Nucleus accumbens (tissue), 56 donors: ENCODE data around the gene ZNF436.

Source experiments
- DNase-seq, 56 donors: peaks; one replicate each; lab custom pipeline; 2025; lab: John Stamatoyannopoulos, UW

The ZNF436 gene

DNA sequence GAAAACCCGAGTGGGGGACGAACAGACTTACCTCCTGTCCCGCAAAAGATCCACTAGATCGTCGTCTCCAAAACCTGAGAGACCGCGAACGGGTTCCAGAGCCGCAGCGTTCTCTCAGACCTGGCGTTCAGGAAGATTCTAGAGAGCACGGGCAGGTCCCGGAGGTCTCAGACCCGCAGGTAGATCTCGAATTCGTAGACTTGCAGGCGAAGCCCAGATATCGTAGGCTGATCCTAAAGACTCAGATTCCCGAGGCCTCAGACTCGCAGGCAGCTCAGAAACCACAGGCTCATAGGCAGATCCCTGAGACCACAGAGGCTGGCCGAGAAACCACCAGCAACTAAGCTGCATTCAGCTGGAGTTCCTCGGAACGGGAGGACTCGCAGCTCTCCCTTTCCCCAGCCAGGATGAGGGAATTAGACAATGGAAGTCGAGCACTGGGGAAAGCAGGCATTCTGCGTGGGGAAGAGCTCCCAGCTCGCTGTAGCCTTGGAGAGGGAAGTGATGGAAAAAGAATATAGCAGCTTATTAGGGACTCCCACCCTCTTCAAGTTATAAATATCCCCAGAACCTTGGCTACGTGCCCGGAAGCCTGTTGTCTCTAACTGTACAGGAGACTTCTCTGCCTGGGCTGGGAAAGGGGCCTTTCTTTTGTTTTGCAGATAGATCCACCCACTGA lies at the start of gene ZNF436:
ZNF436 (minus strand) TSS at position 502 of the 679 bp plus-strand sequence. CDS start 1,831 bp downstream, outside the sequence.
- DNase-seq: peak in 51 of 56 donors; percentile 25 to 90 (median 62)

- no peak for DNase-seq
Measured at GRCh38 chr1:23419180-23419579, 49.5 kb upstream of the ZNF436 start.

DNA sequence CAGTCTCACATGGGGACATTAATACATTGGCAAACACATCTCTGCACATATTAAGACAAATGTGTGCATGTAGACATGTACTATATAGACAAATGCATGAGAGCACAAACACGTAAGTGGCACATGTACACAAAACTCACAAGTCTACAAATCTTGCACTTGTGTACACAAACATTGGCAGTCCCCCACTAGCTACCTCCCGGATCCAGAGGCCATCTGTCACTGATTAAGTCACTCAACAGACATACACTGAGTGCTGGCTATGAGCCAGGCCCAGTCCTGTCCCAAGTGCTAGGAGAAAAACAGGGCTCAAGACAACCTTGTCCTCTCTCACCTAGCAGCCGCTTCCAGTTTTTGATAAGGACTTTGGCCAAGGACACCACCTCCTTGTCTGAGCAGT lies 47.9 kb upstream of the ZNF436 start:
- DNase-seq: no peak

GRCh38 chr1:23416964-23417363 lies 47.3 kb upstream of the ZNF436 start:
- DNase-seq: no peak

DNA sequence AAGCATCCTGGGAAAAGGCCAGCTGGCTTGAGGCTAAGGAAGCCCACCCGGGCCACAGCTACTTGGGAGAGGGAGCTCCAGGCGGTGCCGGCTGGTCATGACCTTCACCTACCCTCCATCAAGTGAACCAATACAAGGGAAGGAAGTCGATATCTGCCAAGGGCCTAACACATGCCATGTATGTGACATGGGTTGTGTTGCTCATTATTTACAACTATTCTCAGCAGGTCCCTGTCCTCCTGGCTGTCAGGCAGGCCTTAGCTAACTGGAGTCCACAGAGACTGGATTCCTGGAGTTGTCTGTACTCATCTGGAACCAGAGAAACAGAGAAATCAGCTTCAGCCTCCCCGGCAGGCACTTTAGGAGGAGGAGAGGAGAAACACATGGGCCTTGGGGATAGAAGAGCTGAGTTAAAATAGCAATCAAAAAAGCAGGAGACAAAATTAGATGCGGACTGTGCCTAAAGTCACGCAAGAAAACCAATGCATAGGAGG lies 39.2 kb upstream of the ZNF436 start:
- no peak for DNase-seq

DNA sequence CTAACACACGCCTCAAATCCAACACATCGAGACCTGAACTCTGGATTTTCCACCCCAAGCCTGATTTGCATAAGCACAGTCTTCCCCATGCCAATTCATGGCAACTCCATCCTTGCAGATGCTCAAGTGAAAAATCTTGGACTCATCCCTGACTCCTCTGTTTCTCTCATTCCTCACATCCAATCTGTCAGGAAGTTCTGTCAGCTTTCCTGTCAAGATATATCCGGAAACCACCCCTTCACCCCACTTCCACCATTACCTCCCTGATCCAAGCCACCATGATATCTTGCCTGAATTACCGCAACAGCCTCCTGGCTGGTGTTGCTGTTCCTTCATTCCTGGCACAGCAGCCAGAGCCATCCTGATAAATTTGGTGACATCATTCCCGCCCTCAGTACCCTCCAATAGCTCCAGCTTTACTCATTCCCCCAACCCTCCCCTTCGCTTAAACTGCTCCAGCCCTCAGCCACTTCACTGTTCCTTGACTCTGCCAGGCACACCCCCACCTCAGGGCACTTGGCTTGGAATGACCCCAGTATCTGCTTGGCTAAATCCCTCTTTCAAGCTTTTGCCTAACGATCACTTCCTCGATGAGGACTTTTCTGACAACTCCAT lies 37.5 kb upstream of the ZNF436 start:
- no peak for DNase-seq

DNA sequence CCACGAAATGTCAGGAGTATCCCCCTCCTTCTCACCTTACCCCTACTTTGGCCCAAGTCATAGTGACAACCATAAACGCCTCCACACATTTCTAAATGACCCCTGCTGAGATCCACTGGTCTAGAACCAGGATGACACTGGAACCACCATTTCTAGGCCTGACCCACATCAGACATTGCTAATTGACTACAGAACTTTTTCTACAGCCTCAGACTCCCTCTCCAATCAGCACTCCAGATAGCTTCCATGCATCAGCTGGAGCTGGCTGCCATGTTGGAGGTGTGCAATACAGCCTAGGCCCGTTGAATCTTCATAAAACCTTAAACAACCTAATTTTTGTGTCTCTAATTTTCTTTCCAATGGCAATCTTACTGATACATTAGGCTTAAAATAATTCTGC lies 36.3 kb upstream of the ZNF436 start:
- DNase-seq: no peak

GRCh38 chr1:23403735-23404486 lies 34.3 kb upstream of the ZNF436 start:
- peak in 55 of 56 donors; percentile 15 to 93 (median 68) for DNase-seq

- DNase-seq: no peak
Measured at GRCh38 chr1:23403355-23403734, 33.7 kb upstream of the ZNF436 start.

GRCh38 chr1:23403038-23403336 lies 33.4 kb upstream of the ZNF436 start:
- no peak for DNase-seq

DNA sequence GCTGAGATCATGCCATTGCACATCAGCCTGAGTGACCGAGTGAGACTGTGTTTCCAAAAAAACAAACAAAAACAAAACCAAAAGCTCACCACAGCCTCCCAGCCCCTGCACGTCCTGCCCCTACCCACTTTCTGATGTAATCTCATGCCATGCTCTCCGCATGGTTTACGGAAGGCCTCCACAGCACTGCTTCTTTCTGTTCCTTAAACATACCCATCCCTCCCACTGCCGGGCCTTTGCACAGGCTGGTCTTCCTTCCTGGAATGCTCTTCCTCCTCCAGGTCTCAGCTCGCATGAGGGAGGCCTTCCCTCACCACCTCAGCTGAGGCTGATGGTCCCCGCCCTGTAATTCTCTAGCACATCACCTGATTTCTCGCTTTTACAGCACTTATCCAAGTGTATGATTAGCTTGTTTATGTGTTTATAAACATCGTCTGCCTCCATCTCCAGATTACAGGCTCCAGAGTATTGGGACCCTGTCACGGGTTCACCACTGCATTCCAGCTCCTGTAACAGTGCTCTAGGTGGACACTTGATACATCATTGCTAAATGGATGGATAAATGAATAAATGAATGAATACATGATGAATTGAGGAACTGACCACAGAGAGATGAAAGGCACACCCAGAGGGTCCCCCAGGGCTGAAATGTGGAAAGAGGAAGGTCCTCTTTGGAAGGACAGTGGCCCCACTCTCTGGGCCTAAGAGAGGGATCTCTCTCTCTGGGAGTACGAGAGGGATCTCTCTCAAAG lies 32.8 kb upstream of the ZNF436 start:
- DNase-seq: no peak

GRCh38 chr1:23401313-23401712 lies 31.7 kb upstream of the ZNF436 start:
- no peak for DNase-seq

- no peak for DNase-seq
Measured at GRCh38 chr1:23400324-23401114, 30.9 kb upstream of the ZNF436 start.

DNA sequence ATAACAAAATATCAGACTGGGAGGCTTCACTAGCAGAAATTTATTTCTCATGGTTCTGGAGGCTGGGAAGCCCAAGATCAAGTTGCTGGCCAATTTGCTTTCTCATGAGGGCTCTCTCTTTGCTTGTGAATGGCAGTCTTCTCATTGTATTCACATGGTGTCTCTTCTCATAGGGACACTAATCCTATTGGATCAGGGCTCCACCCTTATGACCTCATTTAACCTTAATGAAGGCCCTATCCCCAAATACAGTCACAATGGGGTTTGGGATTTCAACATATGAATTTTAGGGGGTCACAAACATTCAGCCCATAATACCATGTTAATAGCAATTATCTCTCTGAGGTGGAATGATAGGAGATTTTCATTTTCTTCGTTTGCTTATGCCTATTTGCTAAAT lies 29.6 kb upstream of the ZNF436 start:
- DNase-seq: no peak

- DNase-seq: no peak
Measured at GRCh38 chr1:23397908-23398307, 28.3 kb upstream of the ZNF436 start.

- DNase-seq: no peak
Measured at GRCh38 chr1:23396380-23396779, 26.7 kb upstream of the ZNF436 start.

DNA sequence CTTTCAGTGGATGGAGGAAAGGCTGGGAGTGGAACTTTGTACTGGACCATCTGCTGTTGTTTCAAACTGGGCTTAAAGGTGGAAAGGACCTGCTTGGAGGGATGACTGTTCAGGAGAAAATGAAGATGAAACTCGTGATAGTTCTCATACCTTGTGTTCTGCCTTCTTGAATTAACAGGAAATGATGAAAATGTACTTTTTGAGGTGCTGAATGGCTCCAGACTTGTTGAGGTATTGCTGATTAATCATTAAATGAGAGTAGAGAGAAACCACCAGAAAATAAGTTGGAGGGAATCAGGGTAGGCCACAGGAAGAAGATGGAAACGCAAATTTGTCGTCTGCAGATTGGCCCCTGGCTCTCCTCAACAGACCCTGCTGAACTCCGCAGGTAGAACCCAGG lies 26.2 kb upstream of the ZNF436 start:
- no peak for DNase-seq

- no peak for DNase-seq
Measured at GRCh38 chr1:23395154-23395724, 25.6 kb upstream of the ZNF436 start.

DNA sequence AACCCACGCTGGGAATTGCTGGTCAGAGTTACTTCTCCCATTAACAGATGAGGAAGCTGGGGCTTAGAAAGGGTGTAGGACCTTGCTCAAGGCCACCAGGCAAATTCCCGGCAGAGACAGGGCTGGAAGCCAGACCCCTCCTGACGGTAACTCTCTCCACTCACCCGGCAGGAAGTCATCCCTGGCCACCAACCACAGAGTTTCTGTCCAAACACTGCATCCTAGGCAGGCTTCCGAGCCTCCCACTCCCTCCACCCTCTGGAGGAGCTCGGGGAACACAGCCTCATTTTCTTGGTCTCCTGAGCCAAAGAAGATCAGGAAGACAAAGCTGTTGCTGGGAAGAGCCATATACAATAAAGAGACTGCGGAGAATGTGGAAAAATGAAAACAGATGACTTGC lies 25.0 kb upstream of the ZNF436 start:
- DNase-seq: peak in 3 of 56 donors; percentile 11 to 31 (median 25)

GRCh38 chr1:23394181-23394580 lies 24.5 kb upstream of the ZNF436 start:
- no peak for DNase-seq
